Measurements from ENCODE around the gene PTPRS. TPM values are rescaled to one million over a fixed set of nuclear protein-coding genes. Genes with fewer than 3 reads are reported as not detected.

PTPRS gene
- total and polyA plus RNA-seq, 2 of the 13 experiments (the other 11 are each of a cell fraction or from before 2014, with no cell fraction given), result 32.7 to 43.9 TPM

DNA sequence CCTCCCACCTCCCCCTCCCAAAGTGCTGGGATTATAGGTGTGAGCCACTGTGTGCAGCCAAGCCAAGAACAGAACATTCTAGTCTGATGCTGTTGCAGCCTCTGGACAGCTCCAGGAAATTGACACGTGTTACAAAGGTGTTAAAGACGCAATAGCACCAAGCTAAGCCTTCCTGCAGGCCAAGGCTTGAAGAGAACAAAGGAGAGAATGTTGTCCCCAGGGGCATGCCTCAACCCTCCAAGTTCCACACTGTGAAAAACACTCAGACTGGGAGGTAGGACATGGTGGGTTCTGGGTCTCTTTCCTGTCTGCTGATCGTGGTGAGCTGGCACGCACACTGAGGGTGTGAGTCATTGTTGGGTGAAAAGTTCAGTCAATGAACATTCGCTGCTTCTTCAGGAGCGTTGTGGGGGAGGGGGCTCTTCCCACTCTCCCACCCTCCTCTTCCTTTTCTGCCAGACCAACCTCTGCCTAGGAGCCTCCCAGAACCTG, 5.3 kb upstream of the PTPRS start (continued):
- TF ChIP-seq, protein P1, sequence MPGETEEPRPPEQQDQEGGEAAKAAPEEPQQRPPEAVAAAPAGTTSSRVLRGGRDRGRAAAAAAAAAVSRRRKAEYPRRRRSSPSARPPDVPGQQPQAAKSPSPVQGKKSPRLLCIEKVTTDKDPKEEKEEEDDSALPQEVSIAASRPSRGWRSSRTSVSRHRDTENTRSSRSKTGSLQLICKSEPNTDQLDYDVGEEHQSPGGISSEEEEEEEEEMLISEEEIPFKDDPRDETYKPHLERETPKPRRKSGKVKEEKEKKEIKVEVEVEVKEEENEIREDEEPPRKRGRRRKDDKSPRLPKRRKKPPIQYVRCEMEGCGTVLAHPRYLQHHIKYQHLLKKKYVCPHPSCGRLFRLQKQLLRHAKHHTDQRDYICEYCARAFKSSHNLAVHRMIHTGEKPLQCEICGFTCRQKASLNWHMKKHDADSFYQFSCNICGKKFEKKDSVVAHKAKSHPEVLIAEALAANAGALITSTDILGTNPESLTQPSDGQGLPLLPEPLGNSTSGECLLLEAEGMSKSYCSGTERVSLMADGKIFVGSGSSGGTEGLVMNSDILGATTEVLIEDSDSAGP (CRISPR knock-in tag; IDR thresholded peaks at IDR 0.05; ENCODE audit: borderline replicate concordance), result no peak
- TF ChIP-seq PAF1 (CRISPR knock-in tag; IDR thresholded peaks at IDR 0.05) (no peak), NFATC3 (CRISPR knock-in tag; IDR thresholded peaks at IDR 0.05) (no peak), ZNF839 (CRISPR knock-in tag; IDR thresholded peaks at IDR 0.05; ENCODE audit: borderline replicate concordance) (no peak), RNF2 (conservative IDR thresholded peaks at IDR 0.05; ENCODE audit: low read depth) (peak; percentile 59; the same call in 1 of the 2 replicates), ZNF354B (CRISPR knock-in tag; IDR thresholded peaks at IDR 0.05) (no peak), MAZ (IDR thresholded peaks at IDR 0.05; ENCODE audit: borderline replicate concordance, low read depth, low read length) (no peak), MAZ (CRISPR knock-in tag; IDR thresholded peaks at IDR 0.05; ENCODE audit: low read depth) (no peak), CHD2 (IDR thresholded peaks at IDR 0.05; ENCODE audit: low read depth, low read length) (no peak), MYNN (CRISPR knock-in tag; IDR thresholded peaks at IDR 0.05; ENCODE audit: low read depth) (no peak), ZNF30 (CRISPR knock-in tag; IDR thresholded peaks at IDR 0.05) (no peak), HOXA5 (CRISPR knock-in tag; IDR thresholded peaks at IDR 0.05) (no peak)
- TF ChIP-seq, protein P2, sequence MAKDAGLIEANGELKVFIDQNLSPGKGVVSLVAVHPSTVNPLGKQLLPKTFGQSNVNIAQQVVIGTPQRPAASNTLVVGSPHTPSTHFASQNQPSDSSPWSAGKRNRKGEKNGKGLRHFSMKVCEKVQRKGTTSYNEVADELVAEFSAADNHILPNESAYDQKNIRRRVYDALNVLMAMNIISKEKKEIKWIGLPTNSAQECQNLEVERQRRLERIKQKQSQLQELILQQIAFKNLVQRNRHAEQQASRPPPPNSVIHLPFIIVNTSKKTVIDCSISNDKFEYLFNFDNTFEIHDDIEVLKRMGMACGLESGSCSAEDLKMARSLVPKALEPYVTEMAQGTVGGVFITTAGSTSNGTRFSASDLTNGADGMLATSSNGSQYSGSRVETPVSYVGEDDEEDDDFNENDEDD (CRISPR knock-in tag; IDR thresholded peaks at IDR 0.05; ENCODE audit: borderline replicate concordance), result peak; percentile 18; the same call in 1 of the 2 replicates
- TF ChIP-seq, protein P3, sequence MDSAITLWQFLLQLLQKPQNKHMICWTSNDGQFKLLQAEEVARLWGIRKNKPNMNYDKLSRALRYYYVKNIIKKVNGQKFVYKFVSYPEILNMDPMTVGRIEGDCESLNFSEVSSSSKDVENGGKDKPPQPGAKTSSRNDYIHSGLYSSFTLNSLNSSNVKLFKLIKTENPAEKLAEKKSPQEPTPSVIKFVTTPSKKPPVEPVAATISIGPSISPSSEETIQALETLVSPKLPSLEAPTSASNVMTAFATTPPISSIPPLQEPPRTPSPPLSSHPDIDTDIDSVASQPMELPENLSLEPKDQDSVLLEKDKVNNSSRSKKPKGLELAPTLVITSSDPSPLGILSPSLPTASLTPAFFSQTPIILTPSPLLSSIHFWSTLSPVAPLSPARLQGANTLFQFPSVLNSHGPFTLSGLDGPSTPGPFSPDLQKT (CRISPR knock-in tag; IDR thresholded peaks at IDR 0.05; ENCODE audit: borderline replicate concordance), result no peak
- TF ChIP-seq, protein P4, sequence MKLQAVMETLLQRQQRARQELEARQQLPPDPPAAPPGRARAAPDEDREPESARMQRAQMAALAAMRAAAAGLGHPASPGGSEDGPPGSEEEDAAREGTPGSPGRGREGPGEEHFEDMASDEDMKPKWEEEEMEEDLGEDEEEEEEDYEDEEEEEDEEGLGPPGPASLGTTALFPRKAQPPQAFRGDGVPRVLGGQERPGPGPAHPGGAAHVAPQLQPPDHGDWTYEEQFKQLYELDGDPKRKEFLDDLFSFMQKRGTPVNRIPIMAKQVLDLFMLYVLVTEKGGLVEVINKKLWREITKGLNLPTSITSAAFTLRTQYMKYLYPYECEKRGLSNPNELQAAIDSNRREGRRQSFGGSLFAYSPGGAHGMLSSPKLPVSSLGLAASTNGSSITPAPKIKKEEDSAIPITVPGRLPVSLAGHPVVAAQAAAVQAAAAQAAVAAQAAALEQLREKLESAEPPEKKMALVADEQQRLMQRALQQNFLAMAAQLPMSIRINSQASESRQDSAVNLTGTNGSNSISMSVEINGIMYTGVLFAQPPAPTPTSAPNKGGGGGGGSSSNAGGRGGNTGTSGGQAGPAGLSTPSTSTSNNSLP (IDR thresholded peaks at IDR 0.05; ENCODE audit: low read depth, low read length), result no peak

Measured in HepG2 (cell line).